Colonic mucosa (tissue), 4 donors: ENCODE results near the gene ABHD12B. TPM values are rescaled to one million over a fixed set of nuclear protein-coding genes. Genes with fewer than 3 reads are reported as not detected.
"Not testable (repeated sequence)": the region's sequence is repeated elsewhere in the genome, so short reads cannot be mapped to it uniquely, and the experiment has no call there.

Experiments
- DNase-seq: peaks from one replicate; pipeline ENCODE4 v3.0.0-alpha.2; 2020
- H3K27ac ChIP-seq: fragments of 200-600 bp; one replicate; pipeline ENCODE4 v1.8.0; 2021
- H3K27me3 ChIP-seq: fragments of 200-600 bp; one replicate; pipeline ENCODE4 v1.8.0; 2021
- H3K36me3 ChIP-seq: fragments of 200-600 bp; one replicate; pipeline ENCODE4 v1.8.0; 2021
- H3K4me1 ChIP-seq: fragments of 200-600 bp; one replicate; pipeline ENCODE4 v1.8.0; 2021; ENCODE audit warnings: mild to moderate bottlenecking
- H3K4me3 ChIP-seq: fragments of 200-600 bp; one replicate; pipeline ENCODE4 v1.8.0; 2021
- H3K9ac ChIP-seq, 2 donors: one replicate each; pipeline ENCODE4 v1.7.0; 2013; ENCODE audit warnings: control low read depth in 2 of 2, low read depth in 2 of 2, low read length in 2 of 2
- H3K9me3 ChIP-seq: fragments of 200-600 bp; one replicate; pipeline ENCODE4 v1.8.0; 2021
- CTCF ChIP-seq: fragments of 200-600 bp; IDR thresholded peaks from one replicate; pipeline ENCODE4 v1.8.0; 2022; ENCODE audit warnings: antibody characterized with exemption, mild to moderate bottlenecking
- intact Hi-C: fragments of 100-400 bp; cut with DNase I; formaldehyde crosslinking; loops from one replicate; pipeline ENCODE4 v1.14.1; 2022
- total RNA-seq, 2 donors: library from RNA; stranded (reverse); fragmentation: NEBNext Ultra II Directional in 1 of 2; extraction: Animal tissue kit (Norgen Biotek cat#: 25700) in 1 of 2; gene quantifications; one replicate each; pipeline ENCODE4 v1.2.1, GENCODE V29; 2021
- donor health status: healthy.
- donor health status: DM: no; HTN: no; CAD: no.
- donor health status: DM: no; HTN: no; CAD: no.

ABHD12B gene
- total RNA-seq, 2 donors from 2014 or later = 11.0 to 20.7 TPM

GRCh38 chr14:50917449-50917848, 45.6 kb downstream of the ABHD12B start:
- no peak for DNase-seq
- H3K4me3 ChIP-seq = no peak overlapping the region
- intact Hi-C loops = no loop called here
- H3K27ac ChIP-seq = no peak overlapping the region
- no peaks in the 10 kb centered on the region for H3K4me1 ChIP-seq
- no peak overlapping the region for H3K9ac ChIP-seq
- no peak for TF ChIP-seq CTCF
- no peaks in the 10 kb centered on the region for H3K27me3 ChIP-seq
- H3K36me3 ChIP-seq = peaks cover 6% of the 10 kb centered on the region
- H3K9me3 ChIP-seq = no peaks in the 10 kb centered on the region

GRCh38 chr14:50919524-50919923, 47.7 kb downstream of the ABHD12B start:
- H3K36me3 ChIP-seq, intact Hi-C loops, H3K9ac ChIP-seq, H3K27me3 ChIP-seq, DNase-seq, H3K9me3 ChIP-seq, H3K27ac ChIP-seq, H3K4me1 ChIP-seq, H3K4me3 ChIP-seq: not testable (repeated sequence)

GRCh38 chr14:50920482-50921230, 48.8 kb downstream of the ABHD12B start:
- Histone ChIP-seq H3K9ac (no peak overlapping the region), H3K4me1 (no peaks in the 10 kb centered on the region), H3K36me3 (peaks cover 2% of the 10 kb centered on the region), H3K27ac (no peak overlapping the region), H3K27me3 (no peaks in the 10 kb centered on the region), H3K9me3 (no peaks in the 10 kb centered on the region), H3K4me3 (no peak overlapping the region)
- intact Hi-C loops = no loop called here
- no peak for TF ChIP-seq CTCF
- DNase-seq = no peak

- DNase-seq = no peak
- H3K36me3 ChIP-seq = no peaks in the 10 kb centered on the region
- H3K27ac ChIP-seq = no peak overlapping the region
- TF ChIP-seq CTCF = no peak
- H3K4me1 ChIP-seq = no peaks in the 10 kb centered on the region
- H3K9ac ChIP-seq = no peak overlapping the region
- no peaks in the 10 kb centered on the region for H3K27me3 ChIP-seq
- no peaks in the 10 kb centered on the region for H3K9me3 ChIP-seq
- intact Hi-C loops = no loop called here
- no peak overlapping the region for H3K4me3 ChIP-seq
Observed at GRCh38 chr14:50922803-50923202, 51.0 kb downstream of the ABHD12B start.

GRCh38 chr14:50924236-50924635, 52.4 kb downstream of the ABHD12B start:
- H3K27ac ChIP-seq = no peak overlapping the region
- no peaks in the 10 kb centered on the region for H3K4me1 ChIP-seq
- no peaks in the 10 kb centered on the region for H3K27me3 ChIP-seq
- intact Hi-C loops = no loop called here
- H3K36me3 ChIP-seq = no peaks in the 10 kb centered on the region
- no peak overlapping the region for H3K9ac ChIP-seq
- no peak for DNase-seq
- no peak for TF ChIP-seq CTCF
- no peak overlapping the region for H3K4me3 ChIP-seq
- no peaks in the 10 kb centered on the region for H3K9me3 ChIP-seq

GRCh38 chr14:50924843-50925242, 53.0 kb downstream of the ABHD12B start:
- Histone ChIP-seq H3K4me1 (no peaks in the 10 kb centered on the region), H3K27ac (no peak overlapping the region), H3K9me3 (no peaks in the 10 kb centered on the region), H3K36me3 (no peaks in the 10 kb centered on the region), H3K9ac (no peak overlapping the region), H3K27me3 (no peaks in the 10 kb centered on the region), H3K4me3 (no peak overlapping the region)
- DNase-seq = no peak
- intact Hi-C loops = no loop called here
- no peak for TF ChIP-seq CTCF
